ENCODE results near the gene KRT1. TPM values are rescaled to one million over a fixed set of nuclear protein-coding genes. Genes with fewer than 3 reads are reported as not detected.

KRT1 gene
- total RNA-seq, 2 experiments from 2014 or later: not detected

GRCh38 chr12:52688481-52688880, 8.3 kb upstream of the KRT1 start:
- no peak overlapping the region for H3K4me3 Mint-ChIP-seq
- no peak overlapping the region for H3K27ac Mint-ChIP-seq
- H3K4me1 Mint-ChIP-seq: peaks cover 44% of the 10 kb centered on the region
- H3K9me3 Mint-ChIP-seq (ENCODE audit: low read depth): no peaks in the 10 kb centered on the region
- no peaks in the 10 kb centered on the region for H3K27me3 Mint-ChIP-seq
- ChIA-PET CTCF (no interaction called here), POLR2A (no interaction called here)
- no peak for ATAC-seq
- DNase-seq: no peak
- intact Hi-C loops (cut with DNase I, micrococcal nuclease): loop anchor here in 1 of 2 experiments (5.0 kb wide), 1 partner anchor 184 kb away; no protein-coding TSS in a partner anchor
- no peaks in the 10 kb centered on the region for H3K36me3 Mint-ChIP-seq (ENCODE audit: low read depth)

GRCh38 chr12:52687497-52688385, 7.5 kb upstream of the KRT1 start:
- CTCF ChIA-PET: interaction anchor here (0.6 to 0.7 kb wide), 3 partner anchors 25 to 477 kb away, joined by 3 read pairs; no protein-coding TSS in a partner anchor
- DNase-seq (no peak), ATAC-seq (no peak)
- H3K36me3 Mint-ChIP-seq (ENCODE audit: low read depth): no peaks in the 10 kb centered on the region
- intact Hi-C loops (cut with DNase I, micrococcal nuclease): loop anchor here in 1 of 2 experiments (5.0 kb wide), 1 partner anchor 185 kb away; no protein-coding TSS in a partner anchor
- H3K27ac Mint-ChIP-seq: no peak overlapping the region
- POLR2A ChIA-PET: no interaction called here
- H3K9me3 Mint-ChIP-seq (ENCODE audit: low read depth): no peaks in the 10 kb centered on the region
- H3K27me3 Mint-ChIP-seq: no peaks in the 10 kb centered on the region
- peaks cover 43% of the 10 kb centered on the region for H3K4me1 Mint-ChIP-seq
- H3K4me3 Mint-ChIP-seq: no peak overlapping the region

- CTCF ChIA-PET: interaction anchor here (0.6 kb wide), 1 partner anchor 26 kb away, joined by 3 read pairs; no protein-coding TSS in a partner anchor
- ATAC-seq (no peak), DNase-seq (no peak)
- H3K4me3 Mint-ChIP-seq: no peak overlapping the region
- POLR2A ChIA-PET: no interaction called here
- intact Hi-C loops (cut with DNase I, micrococcal nuclease): loop anchor here in 1 of 2 experiments (5.0 kb wide), 1 partner anchor 185 kb away; no protein-coding TSS in a partner anchor
- no peaks in the 10 kb centered on the region for H3K9me3 Mint-ChIP-seq (ENCODE audit: low read depth)
- peaks cover 45% of the 10 kb centered on the region for H3K4me1 Mint-ChIP-seq
- H3K27me3 Mint-ChIP-seq: no peaks in the 10 kb centered on the region
- H3K27ac Mint-ChIP-seq: no peak overlapping the region
- no peaks in the 10 kb centered on the region for H3K36me3 Mint-ChIP-seq (ENCODE audit: low read depth)
These were observed 6.7 kb upstream of the KRT1 start for GRCh38 chr12:52686756-52687487.

GRCh38 chr12:52686063-52686462, 5.9 kb upstream of the KRT1 start:
- no peaks in the 10 kb centered on the region for H3K27me3 Mint-ChIP-seq
- no peak overlapping the region for H3K4me3 Mint-ChIP-seq
- ATAC-seq (no peak), DNase-seq (no peak)
- H3K27ac Mint-ChIP-seq: no peak overlapping the region
- ChIA-PET CTCF (interaction anchor here (0.9 to 1.2 kb wide), 2 partner anchors 9 to 13 kb away, joined by 4 to 5 read pairs; no protein-coding TSS in a partner anchor), POLR2A (no interaction called here)
- H3K9me3 Mint-ChIP-seq (ENCODE audit: low read depth): no peaks in the 10 kb centered on the region
- intact Hi-C loops (cut with DNase I, micrococcal nuclease): loop anchor here in 1 of 2 experiments (5.0 kb wide), 1 partner anchor 186 kb away; no protein-coding TSS in a partner anchor
- H3K36me3 Mint-ChIP-seq (ENCODE audit: low read depth): no peaks in the 10 kb centered on the region
- peaks cover 45% of the 10 kb centered on the region for H3K4me1 Mint-ChIP-seq

GRCh38 chr12:52685406-52685890, 5.2 kb upstream of the KRT1 start:
- Mint-ChIP-seq H3K9me3 (ENCODE audit: low read depth) (no peaks in the 10 kb centered on the region), H3K27me3 (no peaks in the 10 kb centered on the region), H3K4me3 (no peak overlapping the region), H3K36me3 (ENCODE audit: low read depth) (no peaks in the 10 kb centered on the region), H3K4me1 (peaks cover 46% of the 10 kb centered on the region), H3K27ac (no peak overlapping the region)
- ChIA-PET POLR2A (no interaction called here), CTCF (interaction anchor here (0.6 to 1.2 kb wide), 3 partner anchors 9 to 358 kb away, joined by 3 to 5 read pairs (median 4); no protein-coding TSS in a partner anchor)
- DNase-seq (no peak), ATAC-seq (no peak)
- intact Hi-C loops (cut with DNase I, micrococcal nuclease): loop anchor here in 1 of 2 experiments (5.0 kb wide), 1 partner anchor 187 kb away; no protein-coding TSS in a partner anchor

- no peak for ATAC-seq
- Mint-ChIP-seq H3K4me1 (peaks cover 46% of the 10 kb centered on the region), H3K27me3 (no peaks in the 10 kb centered on the region), H3K36me3 (ENCODE audit: low read depth) (no peaks in the 10 kb centered on the region), H3K27ac (no peak overlapping the region), H3K9me3 (ENCODE audit: low read depth) (no peaks in the 10 kb centered on the region), H3K4me3 (no peak overlapping the region)
- intact Hi-C loops (cut with DNase I, micrococcal nuclease): no loop called here
- ChIA-PET CTCF (no interaction called here), POLR2A (no interaction called here)
- DNase-seq: no peak
These were observed 4.2 kb upstream of the KRT1 start for GRCh38 chr12:52684431-52684830.

GRCh38 chr12:52683575-52684300, 3.5 kb upstream of the KRT1 start:
- intact Hi-C loops (cut with DNase I, micrococcal nuclease): no loop called here
- H3K36me3 Mint-ChIP-seq (ENCODE audit: low read depth): no peaks in the 10 kb centered on the region
- H3K27ac Mint-ChIP-seq: no peak overlapping the region
- CTCF ChIA-PET: no interaction called here
- ATAC-seq (no peak), DNase-seq (no peak)
- no peaks in the 10 kb centered on the region for H3K27me3 Mint-ChIP-seq
- H3K4me1 Mint-ChIP-seq: peaks cover 46% of the 10 kb centered on the region
- no peak overlapping the region for H3K4me3 Mint-ChIP-seq
- POLR2A ChIA-PET: no interaction called here
- no peaks in the 10 kb centered on the region for H3K9me3 Mint-ChIP-seq (ENCODE audit: low read depth)

- POLR2A ChIA-PET: no interaction called here
- CTCF ChIA-PET: no interaction called here
- intact Hi-C loops (cut with DNase I, micrococcal nuclease): no loop called here
- DNase-seq (no peak), ATAC-seq (no peak)
- H3K27ac Mint-ChIP-seq: no peak overlapping the region
- H3K9me3 Mint-ChIP-seq (ENCODE audit: low read depth): no peaks in the 10 kb centered on the region
- H3K4me3 Mint-ChIP-seq: no peak overlapping the region
- H3K36me3 Mint-ChIP-seq (ENCODE audit: low read depth): no peaks in the 10 kb centered on the region
- no peaks in the 10 kb centered on the region for H3K27me3 Mint-ChIP-seq
- H3K4me1 Mint-ChIP-seq: peaks cover 40% of the 10 kb centered on the region
These were observed 2.8 kb upstream of the KRT1 start for GRCh38 chr12:52682938-52683574.

- Mint-ChIP-seq H3K36me3 (ENCODE audit: low read depth) (no peaks in the 10 kb centered on the region), H3K27me3 (no peaks in the 10 kb centered on the region), H3K27ac (no peak overlapping the region), H3K4me1 (peaks cover 33% of the 10 kb centered on the region), H3K4me3 (no peak overlapping the region), H3K9me3 (ENCODE audit: low read depth) (no peaks in the 10 kb centered on the region)
- ChIA-PET CTCF (interaction anchor here (0.6 kb wide), 1 partner anchor 131 kb away, joined by 3 read pairs; no protein-coding TSS in a partner anchor), POLR2A (no interaction called here)
- ATAC-seq (no peak), DNase-seq (no peak)
- intact Hi-C loops (cut with DNase I, micrococcal nuclease): no loop called here
These were observed 2.1 kb upstream of the KRT1 start for GRCh38 chr12:52682381-52682660.

- no peaks in the 10 kb centered on the region for H3K36me3 Mint-ChIP-seq (ENCODE audit: low read depth)
- ChIA-PET POLR2A (no interaction called here), CTCF (interaction anchor here (0.6 kb wide), 1 partner anchor 132 kb away, joined by 3 read pairs; no protein-coding TSS in a partner anchor)
- no peaks in the 10 kb centered on the region for H3K9me3 Mint-ChIP-seq (ENCODE audit: low read depth)
- no peaks in the 10 kb centered on the region for H3K27me3 Mint-ChIP-seq
- intact Hi-C loops (cut with DNase I, micrococcal nuclease): no loop called here
- DNase-seq: peak; percentile 60
- peak; percentile 78 for ATAC-seq
- no peak overlapping the region for H3K27ac Mint-ChIP-seq
- no peak overlapping the region for H3K4me3 Mint-ChIP-seq
- peaks cover 32% of the 10 kb centered on the region for H3K4me1 Mint-ChIP-seq
These were observed 1.5 kb upstream of the KRT1 start for GRCh38 chr12:52681526-52682380.

Data from activated CD4-positive, alpha-beta T cell treated with anti-CD3 and anti-CD28 coated beads for 36 hours (primary cell).